ENCODE data around the gene CEPT1. TPM values are rescaled to one million over a fixed set of nuclear protein-coding genes. Genes with fewer than 3 reads are reported as not detected.

CEPT1 gene
- total and polyA plus RNA-seq, 10 of the 15 experiments (the other 5 are each of a cell fraction or from before 2014, with no cell fraction given), result 29.4 to 77.9 (median 54.8) TPM

GRCh38 chr1:111222308-111223125 is 82.5 kb downstream of the CEPT1 start (continued):
- TF ChIP-seq CUX1 (IDR thresholded peaks at IDR 0.05; ENCODE audit: insufficient replicate concordance, low read depth, low read length), result peak; percentile 48
- peak; percentile 63; the same call in 1 of the 2 replicates for TF ChIP-seq PAX5 (IDR thresholded peaks at IDR 0.05; ENCODE audit: borderline replicate concordance, low read depth, low read length)
- 0 out of 2 replicates have a peak, but pooled peaks have one; percentile 40 for TF ChIP-seq MEF2A (IDR thresholded peaks at IDR 0.05; ENCODE audit: insufficient read depth, low read depth, low read length)
- no peak for TF ChIP-seq RAD51 (IDR thresholded peaks at IDR 0.05)
- peak; percentile 52; the same call in 1 of the 2 replicates for TF ChIP-seq RELB (IDR thresholded peaks at IDR 0.05; ENCODE audit: low read depth)
- TF ChIP-seq POLR2AphosphoS5 (IDR thresholded peaks at IDR 0.05; ENCODE audit: low read length), result peak; percentile 6; the same call in 1 of the 2 replicates
- no peak for TF ChIP-seq STAT3 (IDR thresholded peaks at IDR 0.05; ENCODE audit: low read depth, low read length)
- TF ChIP-seq MEF2B (IDR thresholded peaks at IDR 0.05; ENCODE audit: partially characterized antibody, poor library complexity, severe bottlenecking), result no peak
- TF ChIP-seq CHD2 (IDR thresholded peaks at IDR 0.05; ENCODE audit: borderline replicate concordance, low read depth, low read length), result 0 out of 2 replicates have a peak, but pooled peaks have one; percentile 42
- peak; percentile 88 for TF ChIP-seq TCF12 (IDR thresholded peaks at IDR 0.05; ENCODE audit: low read depth, low read length)
- TF ChIP-seq TCF7 (IDR thresholded peaks at IDR 0.05; ENCODE audit: borderline replicate concordance), result peak; percentile 76
- no peak for TF ChIP-seq HDAC6 (IDR thresholded peaks at IDR 0.05; ENCODE audit: unreplicated experiment)
- peak; percentile 70; the same call in 1 of the 2 replicates for TF ChIP-seq ZNF207 (IDR thresholded peaks at IDR 0.05; ENCODE audit: borderline replicate concordance)
- 0 out of 2 replicates have a peak, but pooled peaks have one; percentile 69 for TF ChIP-seq HDGF (IDR thresholded peaks at IDR 0.05)
- TF ChIP-seq SMAD5 (IDR thresholded peaks at IDR 0.05; ENCODE audit: low read depth), result peak; percentile 57
- peak in 1 of 2 experiments; percentile 43; a peak in 1 of 4 replicates for TF ChIP-seq BHLHE40 (IDR thresholded peaks at IDR 0.05; ENCODE audit: borderline replicate concordance in 1 of 2, low read depth in 2 of 2, low read length in 1 of 2)
- peak; percentile 96 to 97 (median 96); a peak in 5 of 6 replicates for TF ChIP-seq CTCF (IDR thresholded peaks at IDR 0.05 in 2 of 3, conservative IDR thresholded peaks at IDR 0.05 in 1 of 3; ENCODE audit: control insufficient read depth in 2 of 3, extremely low read depth in 1 of 3, insufficient read depth in 1 of 3, low read depth in 3 of 3, low read length in 3 of 3)
- TF ChIP-seq YY1 (IDR thresholded peaks at IDR 0.05; ENCODE audit: low read depth, low read length), result peak; percentile 80

Data from GM12878 (cell line).